ENCODE results near the gene HEATR1. TPM values are rescaled to one million over a fixed set of nuclear protein-coding genes. Genes with fewer than 3 reads are reported as not detected.

HEATR1 gene
- total RNA-seq, 2 experiments from 2014 or later: 34.4 to 69.0 TPM

- POLR2A ChIA-PET: no interaction called here
Observed at GRCh38 chr1:236540813-236541465, 63.4 kb downstream of the HEATR1 start.

DNA sequence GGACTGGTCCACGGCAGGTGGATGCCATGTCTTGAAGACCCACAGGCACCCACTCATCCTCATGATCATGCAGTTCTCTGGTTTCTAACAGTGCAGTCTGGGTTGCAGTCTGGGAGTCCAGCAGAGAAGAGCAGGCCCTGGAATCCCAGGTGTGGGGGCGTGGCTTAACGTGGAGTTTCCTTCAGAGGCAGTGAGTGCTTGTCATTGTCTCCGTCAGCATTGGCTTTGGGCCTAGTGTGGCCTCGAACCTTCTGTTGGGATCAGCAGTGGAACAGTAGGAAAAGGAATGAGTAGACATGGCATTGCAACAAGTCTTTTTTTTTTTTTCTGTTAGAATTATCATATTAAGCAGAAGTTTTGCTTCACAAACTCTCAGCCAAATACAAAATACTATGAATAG lies 67.8 kb downstream of the HEATR1 start:
- ChIA-PET CTCF (ENCODE audit: unreplicated experiment) (no interaction called here), POLR2A (interaction anchor here (1.1 kb wide), 1 partner anchor 66 kb away, joined by 3 read pairs; no protein-coding TSS in a partner anchor)
- no peak for DNase-seq (ENCODE audit: low spot score)
- intact Hi-C loops (cut with micrococcal nuclease; ENCODE audit: unreplicated experiment): no loop called here
- no peak overlapping the region for H2AFZ ChIP-seq (ENCODE audit: low read length)
- no peak for TF ChIP-seq EZH2phosphoT487 (IDR thresholded peaks at IDR 0.05; ENCODE audit: borderline replicate concordance, low read depth, low read length)
- no peak overlapping the region for H3K4me3 ChIP-seq (ENCODE audit: low read depth, low read length, poor library complexity, severe bottlenecking)
- BruUV-seq (replicated peaks): no TSS peak
- peaks cover 5% of the 10 kb centered on the region; the same call in 1 of the 2 replicates for H3K36me3 ChIP-seq (ENCODE audit: insufficient read depth, low read length)
- no peaks in the 10 kb centered on the region; the same call in 1 of the 2 replicates for H4K20me1 ChIP-seq (ENCODE audit: insufficient read depth, low read length)
- no peak overlapping the region for H3K27ac ChIP-seq (ENCODE audit: low read depth, low read length, poor library complexity, severe bottlenecking)
- peaks cover 7% of the 10 kb centered on the region for H3K4me1 ChIP-seq (ENCODE audit: insufficient read depth, low read length, poor library complexity, severe bottlenecking)
- no peaks in the 10 kb centered on the region for H3K9me3 ChIP-seq (ENCODE audit: low read length)
- H3K9me2 ChIP-seq (ENCODE audit: insufficient read depth, low read length): no peaks in the 10 kb centered on the region
- H3K4me2 ChIP-seq (ENCODE audit: low read length): no peak overlapping the region
- no peaks in the 10 kb centered on the region for H3K79me2 ChIP-seq (ENCODE audit: insufficient read depth, low read depth, low read length)

More at GRCh38 chr1:236540813-236541465, 63.4 kb downstream of the HEATR1 start:
- no peaks in the 10 kb centered on the region for H3K4me1 ChIP-seq (ENCODE audit: insufficient read depth, low read length, poor library complexity, severe bottlenecking)
- peaks cover 34% of the 10 kb centered on the region for H3K36me3 ChIP-seq (ENCODE audit: insufficient read depth, low read length)
- no TSS peak for BruUV-seq (replicated peaks)
- no peaks in the 10 kb centered on the region for H3K79me2 ChIP-seq (ENCODE audit: insufficient read depth, low read depth, low read length)
- no peak overlapping the region for H3K4me3 ChIP-seq (ENCODE audit: low read depth, low read length, poor library complexity, severe bottlenecking)
- CTCF ChIA-PET (ENCODE audit: unreplicated experiment): no interaction called here
- no peak overlapping the region for H3K4me2 ChIP-seq (ENCODE audit: low read length)
- no peaks in the 10 kb centered on the region for H3K9me2 ChIP-seq (ENCODE audit: insufficient read depth, low read length)
- no peak for TF ChIP-seq EZH2phosphoT487 (IDR thresholded peaks at IDR 0.05; ENCODE audit: borderline replicate concordance, low read depth, low read length)
- TF ChIP-seq, protein P1, sequence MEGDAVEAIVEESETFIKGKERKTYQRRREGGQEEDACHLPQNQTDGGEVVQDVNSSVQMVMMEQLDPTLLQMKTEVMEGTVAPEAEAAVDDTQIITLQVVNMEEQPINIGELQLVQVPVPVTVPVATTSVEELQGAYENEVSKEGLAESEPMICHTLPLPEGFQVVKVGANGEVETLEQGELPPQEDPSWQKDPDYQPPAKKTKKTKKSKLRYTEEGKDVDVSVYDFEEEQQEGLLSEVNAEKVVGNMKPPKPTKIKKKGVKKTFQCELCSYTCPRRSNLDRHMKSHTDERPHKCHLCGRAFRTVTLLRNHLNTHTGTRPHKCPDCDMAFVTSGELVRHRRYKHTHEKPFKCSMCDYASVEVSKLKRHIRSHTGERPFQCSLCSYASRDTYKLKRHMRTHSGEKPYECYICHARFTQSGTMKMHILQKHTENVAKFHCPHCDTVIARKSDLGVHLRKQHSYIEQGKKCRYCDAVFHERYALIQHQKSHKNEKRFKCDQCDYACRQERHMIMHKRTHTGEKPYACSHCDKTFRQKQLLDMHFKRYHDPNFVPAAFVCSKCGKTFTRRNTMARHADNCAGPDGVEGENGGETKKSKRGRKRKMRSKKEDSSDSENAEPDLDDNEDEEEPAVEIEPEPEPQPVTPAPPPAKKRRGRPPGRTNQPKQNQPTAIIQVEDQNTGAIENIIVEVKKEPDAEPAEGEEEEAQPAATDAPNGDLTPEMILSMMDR (conservative IDR thresholded peaks at IDR 0.05; ENCODE audit: low read length): no peak
- intact Hi-C loops (cut with micrococcal nuclease; ENCODE audit: unreplicated experiment): no loop called here
- H3K27ac ChIP-seq (ENCODE audit: low read depth, low read length, poor library complexity, severe bottlenecking): no peak overlapping the region
- H2AFZ ChIP-seq (ENCODE audit: low read length): no peak overlapping the region
- DNase-seq (ENCODE audit: low spot score): no peak
- H3K9me3 ChIP-seq (ENCODE audit: low read length): no peaks in the 10 kb centered on the region
- no peaks in the 10 kb centered on the region; the same call in 1 of the 2 replicates for H4K20me1 ChIP-seq (ENCODE audit: insufficient read depth, low read length)

- Histone ChIP-seq H3K9me3 (ENCODE audit: low read length) (no peaks in the 10 kb centered on the region), H3K4me3 (ENCODE audit: low read depth, low read length, poor library complexity, severe bottlenecking) (no peak overlapping the region), H3K79me2 (ENCODE audit: insufficient read depth, low read depth, low read length) (no peaks in the 10 kb centered on the region), H3K4me2 (ENCODE audit: low read length) (no peak overlapping the region), H4K20me1 (ENCODE audit: insufficient read depth, low read length) (no peaks in the 10 kb centered on the region; the same call in 1 of the 2 replicates), H3K27ac (ENCODE audit: low read depth, low read length, poor library complexity, severe bottlenecking) (no peak overlapping the region), H3K36me3 (ENCODE audit: insufficient read depth, low read length) (peaks cover under 1% of the 10 kb centered on the region; the same call in 1 of the 2 replicates), H3K4me1 (ENCODE audit: insufficient read depth, low read length, poor library complexity, severe bottlenecking) (peaks cover 12% of the 10 kb centered on the region), H2AFZ (ENCODE audit: low read length) (no peak overlapping the region), H3K9me2 (ENCODE audit: insufficient read depth, low read length) (no peaks in the 10 kb centered on the region)
- TF ChIP-seq, protein P1 (conservative IDR thresholded peaks at IDR 0.05; ENCODE audit: low read length): no peak
- TF ChIP-seq EZH2phosphoT487 (IDR thresholded peaks at IDR 0.05; ENCODE audit: borderline replicate concordance, low read depth, low read length): no peak
- CTCF ChIA-PET (ENCODE audit: unreplicated experiment): no interaction called here
- intact Hi-C loops (cut with micrococcal nuclease; ENCODE audit: unreplicated experiment): no loop called here
- POLR2A ChIA-PET: interaction anchor here (1.1 kb wide), 1 partner anchor 67 kb away, joined by 3 read pairs; no protein-coding TSS in a partner anchor
- no peak for DNase-seq (ENCODE audit: low spot score)
- no TSS peak for BruUV-seq (replicated peaks)
Observed at GRCh38 chr1:236535662-236536161, 68.6 kb downstream of the HEATR1 start.
